GM12801 (cell line): ENCODE data around the gene PCAT6.

ENCODE experiments used
- TF ChIP-seq, protein P1 (sequence below): IDR thresholded peaks from one replicate; pipeline ENCODE4 v1.5.1; 2011; ENCODE audit warnings: control low read depth; ENCODE audit not compliant: insufficient read length; ENCODE audit errors: extremely low read depth

Gene PCAT6

DNA sequence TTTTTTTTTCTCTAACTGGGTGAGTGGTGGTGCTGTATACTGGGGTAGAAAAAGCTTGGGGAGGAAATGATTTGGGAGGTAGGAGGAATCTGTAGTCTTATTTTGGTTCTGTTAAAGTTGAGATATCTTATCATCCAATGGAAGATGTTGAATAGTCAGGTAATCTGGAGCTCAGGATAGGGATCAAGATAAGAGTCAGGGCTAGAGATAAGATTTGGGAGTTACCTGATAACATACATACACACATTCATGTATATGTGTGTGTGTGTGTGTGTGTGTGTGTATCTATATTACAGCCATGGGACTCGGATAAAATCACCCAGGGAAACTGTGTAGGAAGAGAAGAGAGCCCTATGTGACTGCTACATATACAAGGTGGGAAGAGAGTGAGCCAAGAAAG, 8.1 kb downstream of the PCAT6 start:
- TF ChIP-seq, protein P1, sequence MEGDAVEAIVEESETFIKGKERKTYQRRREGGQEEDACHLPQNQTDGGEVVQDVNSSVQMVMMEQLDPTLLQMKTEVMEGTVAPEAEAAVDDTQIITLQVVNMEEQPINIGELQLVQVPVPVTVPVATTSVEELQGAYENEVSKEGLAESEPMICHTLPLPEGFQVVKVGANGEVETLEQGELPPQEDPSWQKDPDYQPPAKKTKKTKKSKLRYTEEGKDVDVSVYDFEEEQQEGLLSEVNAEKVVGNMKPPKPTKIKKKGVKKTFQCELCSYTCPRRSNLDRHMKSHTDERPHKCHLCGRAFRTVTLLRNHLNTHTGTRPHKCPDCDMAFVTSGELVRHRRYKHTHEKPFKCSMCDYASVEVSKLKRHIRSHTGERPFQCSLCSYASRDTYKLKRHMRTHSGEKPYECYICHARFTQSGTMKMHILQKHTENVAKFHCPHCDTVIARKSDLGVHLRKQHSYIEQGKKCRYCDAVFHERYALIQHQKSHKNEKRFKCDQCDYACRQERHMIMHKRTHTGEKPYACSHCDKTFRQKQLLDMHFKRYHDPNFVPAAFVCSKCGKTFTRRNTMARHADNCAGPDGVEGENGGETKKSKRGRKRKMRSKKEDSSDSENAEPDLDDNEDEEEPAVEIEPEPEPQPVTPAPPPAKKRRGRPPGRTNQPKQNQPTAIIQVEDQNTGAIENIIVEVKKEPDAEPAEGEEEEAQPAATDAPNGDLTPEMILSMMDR, result no peak

DNA sequence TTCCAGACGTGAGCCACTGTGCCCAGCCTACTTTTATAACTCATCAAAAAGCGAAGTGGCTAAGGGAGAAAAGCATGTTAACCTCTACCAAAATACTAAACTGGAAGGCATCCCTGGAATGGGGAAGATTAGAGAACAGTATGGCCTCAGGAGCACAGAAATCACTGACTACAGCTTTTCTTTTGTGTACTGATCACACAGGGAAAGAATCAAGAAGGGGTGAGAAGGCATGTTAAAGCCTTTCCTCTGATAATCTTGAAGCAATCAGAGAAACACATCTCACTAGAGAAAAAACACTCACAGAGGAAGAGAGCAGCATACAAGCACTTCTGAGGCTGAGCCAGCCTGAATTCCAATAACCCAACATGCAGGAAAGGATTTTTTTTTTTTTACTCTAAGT, 10.7 kb downstream of the PCAT6 start:
- TF ChIP-seq, protein P1, result no peak

DNA sequence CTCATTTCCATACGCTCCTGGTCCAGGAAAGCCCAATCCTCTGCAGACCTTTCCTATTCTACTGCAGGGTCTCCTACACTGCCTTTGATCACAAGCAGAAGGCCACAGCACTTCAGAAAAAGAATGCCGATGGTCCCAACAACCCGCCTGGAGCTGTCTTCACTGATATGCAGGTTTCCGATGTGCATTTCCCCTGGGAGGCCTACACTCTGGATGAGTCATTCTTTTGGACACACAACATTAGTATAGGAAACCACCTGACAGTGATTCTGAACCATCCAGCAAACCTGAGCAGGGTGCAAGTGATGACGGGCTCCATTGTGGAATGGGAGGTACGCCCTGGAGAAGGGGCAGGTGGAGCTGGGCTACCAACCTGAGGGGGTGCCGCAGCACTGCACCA, 15.0 kb downstream of the PCAT6 start:
- TF ChIP-seq, protein P1, result no peak

DNA sequence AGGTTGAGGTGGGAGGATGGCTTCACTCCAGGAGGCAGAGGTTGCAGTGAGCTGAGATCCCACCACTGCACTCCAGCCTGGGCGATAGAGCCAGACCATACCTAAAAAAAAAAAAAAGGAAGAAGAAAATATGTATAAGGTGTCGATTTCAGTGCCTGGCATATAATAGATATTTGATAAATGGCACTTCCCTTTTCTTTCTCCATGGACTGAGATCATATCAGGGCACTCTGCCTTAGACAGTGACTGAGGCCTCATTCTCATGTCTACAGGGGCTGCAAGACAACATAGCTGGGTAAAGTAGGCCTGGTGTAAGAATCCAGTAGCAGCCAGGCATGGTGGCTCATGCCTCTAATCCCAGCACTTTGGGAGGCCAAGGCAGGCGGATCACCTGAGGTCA, 21.2 kb downstream of the PCAT6 start:
- TF ChIP-seq, protein P1, result no peak

DNA sequence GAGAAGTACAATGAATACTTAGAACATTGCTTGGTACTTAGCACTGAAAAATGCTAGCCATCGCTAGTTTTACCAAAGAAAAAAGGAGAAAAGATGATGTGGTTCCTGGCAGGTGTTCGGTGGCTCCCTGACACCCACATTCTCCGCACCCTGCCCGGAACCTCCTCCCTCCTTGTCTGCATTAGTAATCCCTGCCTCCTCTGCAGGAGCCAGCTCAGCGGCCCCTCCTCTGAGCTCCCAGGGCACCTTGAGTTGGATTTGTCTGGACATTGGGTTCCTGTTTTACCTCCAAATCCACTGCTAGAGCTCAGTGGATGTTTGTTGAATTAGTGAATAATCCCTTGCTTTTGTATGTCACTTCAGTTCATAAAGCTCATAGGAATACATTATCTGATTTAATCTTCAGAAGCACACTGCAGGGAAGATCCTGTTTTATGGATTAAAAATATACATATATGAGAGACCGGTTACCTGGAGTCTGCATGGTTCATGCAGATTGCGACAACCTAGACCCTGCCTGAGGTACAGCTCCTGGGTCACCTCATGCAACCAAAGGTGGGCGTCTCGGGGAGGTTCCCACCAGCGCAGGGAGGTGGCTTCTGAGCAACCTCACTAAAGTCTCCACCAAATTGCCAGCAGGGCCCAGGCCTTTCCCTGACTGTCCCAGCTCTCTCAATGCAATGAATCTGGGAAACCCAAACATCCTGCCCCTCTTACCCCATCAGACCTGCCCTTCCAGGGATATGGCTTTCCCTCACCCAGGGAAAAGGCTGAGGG, 24.2 kb downstream of the PCAT6 start:
- TF ChIP-seq, protein P1, result no peak

DNA sequence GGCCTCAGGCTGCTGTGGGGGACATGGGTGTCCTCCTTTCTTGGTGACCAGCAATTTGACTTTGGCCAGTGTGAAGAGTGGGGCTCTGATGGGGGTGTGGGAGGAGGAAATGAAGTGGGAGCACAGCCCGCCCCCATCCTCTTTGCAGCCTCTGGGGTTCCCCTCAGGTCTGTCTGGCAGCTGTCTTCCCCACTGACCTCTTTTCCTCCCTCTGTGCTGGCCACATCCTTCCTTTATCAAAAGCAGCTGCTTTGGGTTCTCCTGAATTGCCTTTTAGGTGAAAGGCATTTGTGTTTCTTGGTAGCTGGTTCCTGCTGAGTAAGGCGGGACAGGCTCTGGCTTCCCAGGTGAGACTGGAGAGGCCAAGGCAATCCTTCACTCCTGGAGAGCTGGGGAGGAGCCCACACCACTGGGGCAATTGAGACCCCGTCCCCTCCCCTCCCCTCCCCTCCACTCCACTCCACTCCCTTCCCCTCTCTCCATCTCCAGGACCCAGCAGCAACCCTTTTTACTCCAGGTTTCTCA, 24.9 kb downstream of the PCAT6 start:
- TF ChIP-seq, protein P1, result no peak

DNA sequence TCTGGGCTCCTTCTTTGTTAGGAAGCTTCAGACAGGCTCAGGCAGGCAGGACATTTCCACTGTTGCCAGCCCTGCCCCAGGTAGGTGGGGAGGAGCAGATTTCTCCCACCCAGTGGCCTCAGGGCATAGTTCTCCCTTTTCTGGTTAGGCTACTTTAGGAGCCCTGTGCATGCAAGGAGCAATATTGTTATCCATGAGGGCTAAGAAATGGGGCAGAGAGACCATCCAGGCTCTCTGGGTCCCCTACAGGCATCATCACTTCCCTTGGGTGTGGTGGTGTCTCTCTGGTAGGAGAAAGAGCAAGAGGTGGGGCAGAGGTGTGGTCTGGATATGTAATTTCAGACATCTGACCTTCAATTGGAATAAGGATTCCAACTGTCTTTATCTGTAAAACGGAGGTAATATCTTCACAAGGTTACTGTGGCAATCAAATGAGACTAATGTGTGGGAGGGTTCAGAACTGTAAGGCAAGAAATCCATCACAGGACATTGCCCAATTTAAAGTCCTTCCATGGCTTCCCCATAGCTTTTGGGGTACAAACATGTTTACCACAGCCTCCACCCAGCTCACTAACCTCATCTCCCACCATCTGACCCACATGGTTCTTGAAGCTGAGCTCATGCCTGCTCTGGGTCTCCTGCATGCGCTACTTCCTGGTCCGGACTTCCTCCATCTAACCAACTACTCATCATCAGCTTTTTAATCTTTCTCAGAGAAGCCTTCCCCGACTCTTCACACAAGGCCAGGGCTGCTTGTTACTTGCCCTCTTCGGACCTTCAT, 26.1 kb downstream of the PCAT6 start:
- TF ChIP-seq, protein P1, result no peak
